Measurements from ENCODE around the gene TOP1. TPM values are rescaled to one million over a fixed set of nuclear protein-coding genes. Genes with fewer than 3 reads are reported as not detected.

Gene TOP1
- total and polyA plus RNA-seq, 2 of the 4 experiments (the other 2 are of a cell fraction): 14.0 to 21.5 TPM

GRCh38 chr20:41100001-41100480 lies 71.4 kb downstream of the TOP1 start:
- DNase-seq (peak; percentile 62), ATAC-seq (ENCODE audit: low read depth) (no peak)
- no peak overlapping the region for H2AK5ac ChIP-seq (ENCODE audit: low read depth, low read length)
- no peak overlapping the region for H2AK9ac ChIP-seq (replicated peaks; ENCODE audit: low read depth, low read length, poor library complexity)
- dilution Hi-C loops (cut with HindIII; ENCODE audit: low sequenced_read_pairs, unreplicated experiment) (no loop called here), intact Hi-C loops (cut with micrococcal nuclease) (no loop called here), in situ Hi-C loops (cut with MboI; ENCODE audit: low sequenced_read_pairs) (no loop called here)
- BruUV-seq (replicated peaks): no TSS peak
- H4K8ac ChIP-seq (ENCODE audit: low read depth in 2 of 2, low read length in 2 of 2): no peak overlapping the region
- no peak overlapping the region for H2BK15ac ChIP-seq (ENCODE audit: low read depth, low read length)
- WGBS, 2 experiments (ENCODE audit: extremely low coverage in 2 of 2, insufficient read length in 1 of 2): no CpG with 5 or more reads among the region's 9 CpGs
- no peaks in the 10 kb centered on the region for H3K27me3 ChIP-seq (ENCODE audit: control insufficient read depth, insufficient read depth, low read length)
- H3K9me3 ChIP-seq (ENCODE audit: control insufficient read depth, insufficient read depth, low read length): no peaks in the 10 kb centered on the region
- no peak overlapping the region for H4K91ac ChIP-seq (ENCODE audit: insufficient read depth, low read depth, low read length)
- no peak overlapping the region for H3K4me3 ChIP-seq (ENCODE audit: insufficient read depth, low read depth, low read length)
- H3K18ac ChIP-seq (ENCODE audit: low read depth, low read length): peak overlapping the region; percentile 72; the same call in 1 of the 2 replicates
- H2AFZ ChIP-seq (replicated peaks; ENCODE audit: low read length, poor library complexity): no peak overlapping the region
- no peak overlapping the region for H2BK120ac ChIP-seq (ENCODE audit: low read depth, low read length)
- peaks cover 9% of the 10 kb centered on the region for H3K4me1 ChIP-seq (ENCODE audit: control insufficient read depth, insufficient read depth, low read length)
- no peak overlapping the region for H3K14ac ChIP-seq (replicated peaks; ENCODE audit: low read depth, low read length)
- H3K9ac ChIP-seq (ENCODE audit: low read depth, low read length): no peak overlapping the region
- H3K27ac ChIP-seq (ENCODE audit: insufficient read depth, low read length): peak overlapping the region; percentile 41; the same call in 1 of the 2 replicates
- H3K23ac ChIP-seq (ENCODE audit: low read depth, low read length): no peak overlapping the region
- no peaks in the 10 kb centered on the region for H4K20me1 ChIP-seq (ENCODE audit: insufficient read depth, low read length)
- no peak overlapping the region for H3K4ac ChIP-seq (ENCODE audit: low read depth, low read length)
- H3K4me2 ChIP-seq (ENCODE audit: low read depth, low read length): no peak overlapping the region
- peaks cover 46% of the 10 kb centered on the region for H3K36me3 ChIP-seq (ENCODE audit: control insufficient read depth, insufficient read depth, low read length)
- H3K56ac ChIP-seq (ENCODE audit: extremely low read depth, insufficient read depth, low read length): no peak overlapping the region
- ChIA-PET POLR2A (ENCODE audit: unreplicated experiment) (no interaction called here), CTCF (no interaction called here)
- peaks cover 3% of the 10 kb centered on the region; the same call in 1 of the 2 replicates for H3K9me1 ChIP-seq (ENCODE audit: insufficient read depth, low read length)
- TF ChIP-seq BHLHE40 (IDR thresholded peaks at IDR 0.05; ENCODE audit: low read depth, low read length) (no peak), POLR2A (IDR thresholded peaks at IDR 0.05; ENCODE audit: low read depth, low read length) (no peak), ELK1 (IDR thresholded peaks at IDR 0.05; ENCODE audit: borderline replicate concordance, low read depth, low read length) (no peak), SMC3 (IDR thresholded peaks at IDR 0.05; ENCODE audit: low read depth, low read length) (no peak), MAFK (IDR thresholded peaks at IDR 0.05; ENCODE audit: low read depth, low read length) (no peak), CHD1 (IDR thresholded peaks at IDR 0.05; ENCODE audit: low read depth, low read length) (no peak), RFX5 (IDR thresholded peaks at IDR 0.05; ENCODE audit: low read depth, low read length) (no peak), RCOR1 (IDR thresholded peaks at IDR 0.05; ENCODE audit: insufficient replicate concordance, low read length) (no peak), MXI1 (IDR thresholded peaks at IDR 0.05; ENCODE audit: borderline replicate concordance, low read depth, low read length) (no peak), RAD21 (IDR thresholded peaks at IDR 0.05; ENCODE audit: low read length) (no peak), CEBPB (IDR thresholded peaks at IDR 0.05; ENCODE audit: low read depth, low read length) (no peak), CTCF (conservative IDR thresholded peaks at IDR 0.05; ENCODE audit: low read depth, low read length) (no peak), FOS (IDR thresholded peaks at IDR 0.05; ENCODE audit: low read depth, low read length) (no peak), NFE2L2 (IDR thresholded peaks at IDR 0.05; ENCODE audit: low read depth, low read length) (no peak), MAZ (IDR thresholded peaks at IDR 0.05; ENCODE audit: borderline replicate concordance, low read depth, low read length) (no peak), USF2 (IDR thresholded peaks at IDR 0.05; ENCODE audit: low read depth, low read length) (no peak)
- peak overlapping the region; percentile 59; the same call in 1 of the 2 replicates for H4K5ac ChIP-seq (ENCODE audit: low read depth, low read length)
- H2BK5ac ChIP-seq (ENCODE audit: low read depth, low read length, poor library complexity, severe bottlenecking): no peak overlapping the region
- H3K79me1 ChIP-seq (ENCODE audit: low read depth in 1 of 2, low read length in 2 of 2): peaks cover 12 to 37% of the 10 kb centered on the region in 2 experiments
- H2BK20ac ChIP-seq (ENCODE audit: low read depth, low read length): no peak overlapping the region
